IPS-15b (cell line): ENCODE results near the gene RAB17.

Experiments used
- H3K27me3 ChIP-seq: one replicate; pipeline ENCODE4 v1.6.1; 2013; ENCODE audit warnings: low read length; ENCODE audit not compliant: control insufficient read depth, insufficient read depth
- H3K36me3 ChIP-seq: one replicate; pipeline ENCODE4 v1.6.1; 2013; ENCODE audit warnings: low read length; ENCODE audit not compliant: control insufficient read depth, insufficient read depth
- H3K4me1 ChIP-seq: one replicate; pipeline ENCODE4 v1.6.1; 2013; ENCODE audit warnings: mild to moderate bottlenecking, low read length; ENCODE audit not compliant: control insufficient read depth, insufficient read depth
- H3K4me3 ChIP-seq: one replicate; pipeline ENCODE4 v1.5.1; 2013; ENCODE audit warnings: low read depth, low read length
- H3K9ac ChIP-seq: one replicate; pipeline ENCODE4 v1.6.1; 2013; ENCODE audit warnings: low read depth, mild to moderate bottlenecking, low read length
- H3K9me3 ChIP-seq: one replicate; pipeline ENCODE4 v1.6.1; 2013; ENCODE audit warnings: mild to moderate bottlenecking, low read length; ENCODE audit not compliant: control insufficient read depth, insufficient read depth

Gene RAB17

GRCh38 chr2:237593596-237594320, 3.2 kb upstream of the RAB17 start:
- peaks cover 13% of the 10 kb centered on the region for H3K4me1 ChIP-seq
- H3K9ac ChIP-seq, result peak overlapping the region; percentile 5
- no peaks in the 10 kb centered on the region for H3K36me3 ChIP-seq
- no peak overlapping the region for H3K4me3 ChIP-seq
- no peaks in the 10 kb centered on the region for H3K9me3 ChIP-seq
- H3K27me3 ChIP-seq, result no peaks in the 10 kb centered on the region

GRCh38 chr2:237593036-237593435, 2.5 kb upstream of the RAB17 start:
- no peaks in the 10 kb centered on the region for H3K9me3 ChIP-seq
- no peaks in the 10 kb centered on the region for H3K27me3 ChIP-seq
- H3K36me3 ChIP-seq, result no peaks in the 10 kb centered on the region
- H3K4me3 ChIP-seq, result no peak overlapping the region
- H3K9ac ChIP-seq, result no peak overlapping the region
- peaks cover 13% of the 10 kb centered on the region for H3K4me1 ChIP-seq

DNA sequence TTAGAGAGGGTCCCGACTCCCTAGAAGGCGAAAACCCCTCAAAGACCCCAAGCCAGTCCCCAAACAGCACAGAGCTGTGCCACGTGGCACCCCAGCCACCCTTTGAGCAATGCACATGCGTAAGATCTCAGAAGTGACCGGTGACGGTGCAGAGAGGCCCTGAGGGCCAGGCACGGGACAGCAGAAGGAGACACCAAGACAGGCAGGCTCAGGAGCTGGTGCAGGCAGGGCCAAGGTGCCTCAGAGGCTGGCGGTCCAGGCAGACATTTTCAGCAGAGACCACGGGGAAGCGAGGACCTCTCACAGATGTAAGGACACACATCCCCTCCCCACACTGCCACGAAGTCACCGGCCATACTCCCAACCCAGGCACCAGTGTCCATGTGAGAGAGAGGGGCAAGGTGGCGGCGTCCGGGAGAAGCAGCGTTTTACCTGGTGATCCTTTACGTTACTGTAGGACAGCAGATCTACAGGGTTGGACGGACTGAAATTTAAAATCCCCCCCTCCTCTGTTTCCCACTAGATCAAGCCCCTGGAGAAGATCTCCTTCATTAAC, 2.0 kb upstream of the RAB17 start:
- Histone ChIP-seq H3K4me3 (no peak overlapping the region), H3K27me3 (no peaks in the 10 kb centered on the region), H3K36me3 (no peaks in the 10 kb centered on the region), H3K9me3 (no peaks in the 10 kb centered on the region), H3K4me1 (peaks cover 13% of the 10 kb centered on the region), H3K9ac (no peak overlapping the region)

GRCh38 chr2:237591141-237591881, 777 bp upstream of the RAB17 start:
- H3K27me3 ChIP-seq, result no peaks in the 10 kb centered on the region
- H3K36me3 ChIP-seq, result no peaks in the 10 kb centered on the region
- peak overlapping the region; percentile 20 for H3K4me3 ChIP-seq
- H3K9me3 ChIP-seq, result no peaks in the 10 kb centered on the region
- no peak overlapping the region for H3K9ac ChIP-seq
- peaks cover 13% of the 10 kb centered on the region for H3K4me1 ChIP-seq

DNA sequence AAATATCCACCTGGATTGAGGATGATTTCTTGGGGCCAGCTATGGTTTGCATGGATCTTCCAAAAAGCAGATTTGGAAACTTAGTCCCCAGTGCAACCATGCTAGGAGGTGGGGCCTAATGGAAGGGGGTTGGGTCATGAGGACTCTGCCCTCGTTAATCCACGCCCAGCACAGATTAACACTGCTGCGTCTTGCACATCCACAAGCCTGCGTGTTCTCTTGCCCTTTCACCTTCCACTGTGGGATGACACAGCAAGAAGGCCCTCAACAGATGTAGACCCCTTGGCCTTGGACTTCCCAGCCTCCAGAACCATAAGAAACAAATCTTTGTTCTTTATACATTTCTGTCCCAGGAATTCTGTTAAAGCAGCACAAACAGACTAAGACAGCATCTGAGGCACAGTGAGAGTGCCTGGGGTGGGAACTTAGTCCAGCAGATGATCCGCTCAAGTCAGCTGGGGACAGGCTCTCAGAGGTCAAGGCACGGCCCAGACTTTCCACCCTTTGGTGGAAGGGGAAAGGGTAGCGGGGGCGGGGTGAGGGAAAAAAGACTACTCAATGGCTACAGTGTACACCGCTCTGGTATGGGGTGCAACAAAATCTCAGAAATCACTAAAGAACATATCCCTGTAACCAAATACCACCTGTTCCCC, 2.4 kb downstream of the RAB17 start:
- Histone ChIP-seq H3K36me3 (no peaks in the 10 kb centered on the region), H3K4me3 (no peak overlapping the region), H3K9ac (no peak overlapping the region), H3K9me3 (no peaks in the 10 kb centered on the region), H3K4me1 (peaks cover 3% of the 10 kb centered on the region), H3K27me3 (no peaks in the 10 kb centered on the region)

DNA sequence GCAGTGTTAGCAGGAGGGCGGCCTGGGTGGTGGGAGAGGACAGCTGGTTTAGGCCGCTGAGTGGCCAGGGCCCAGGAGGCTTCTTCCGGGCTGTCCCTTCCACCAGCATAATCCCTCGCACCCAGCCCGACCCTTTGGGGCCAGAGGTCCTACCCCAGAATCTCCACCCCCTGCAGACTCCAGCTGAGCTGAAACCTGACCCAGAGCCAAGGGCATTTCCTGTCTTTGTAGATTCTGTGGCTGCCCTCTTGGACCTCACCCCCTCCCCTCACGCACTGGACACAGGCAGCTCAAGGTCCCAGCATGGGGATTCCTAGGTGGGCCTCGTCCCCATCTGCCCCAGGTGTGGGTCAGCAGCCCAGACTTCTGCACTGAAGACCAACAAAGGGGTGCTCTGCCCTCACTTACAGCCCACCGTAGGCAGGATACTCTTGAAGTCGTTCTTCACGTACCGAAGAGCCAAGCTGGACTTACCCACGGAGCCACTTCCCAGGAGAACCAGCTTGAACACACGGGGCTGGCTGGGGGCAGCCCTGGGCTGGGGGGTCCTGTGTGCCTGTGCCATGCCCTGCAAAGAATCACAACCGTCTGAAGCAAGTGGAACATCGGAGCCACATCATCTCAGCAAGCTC, 4.8 kb downstream of the RAB17 start:
- Histone ChIP-seq H3K4me3 (no peak overlapping the region), H3K9ac (no peak overlapping the region), H3K4me1 (peaks cover 5% of the 10 kb centered on the region), H3K36me3 (no peaks in the 10 kb centered on the region), H3K9me3 (no peaks in the 10 kb centered on the region), H3K27me3 (no peaks in the 10 kb centered on the region)

GRCh38 chr2:237583385-237584295, 6.9 kb downstream of the RAB17 start:
- Histone ChIP-seq H3K27me3 (no peaks in the 10 kb centered on the region), H3K36me3 (no peaks in the 10 kb centered on the region), H3K4me1 (peaks cover 2% of the 10 kb centered on the region), H3K4me3 (no peak overlapping the region), H3K9ac (no peak overlapping the region), H3K9me3 (no peaks in the 10 kb centered on the region)

- H3K9me3 ChIP-seq, result no peaks in the 10 kb centered on the region
- H3K36me3 ChIP-seq, result no peaks in the 10 kb centered on the region
- peak overlapping the region; percentile 15 for H3K4me3 ChIP-seq
- peaks cover 2% of the 10 kb centered on the region for H3K4me1 ChIP-seq
- H3K9ac ChIP-seq, result no peak overlapping the region
- H3K27me3 ChIP-seq, result no peaks in the 10 kb centered on the region
Measured at GRCh38 chr2:237581751-237582746, 8.5 kb downstream of the RAB17 start.

GRCh38 chr2:237581326-237581725, 9.2 kb downstream of the RAB17 start:
- Histone ChIP-seq H3K27me3 (no peaks in the 10 kb centered on the region), H3K9ac (no peak overlapping the region)

More at GRCh38 chr2:237581326-237581725, 9.2 kb downstream of the RAB17 start:
- Histone ChIP-seq H3K4me3 (no peak overlapping the region), H3K36me3 (no peaks in the 10 kb centered on the region), H3K4me1 (peaks cover 2% of the 10 kb centered on the region), H3K9me3 (no peaks in the 10 kb centered on the region)
